HCT116 (cell line): Measurements from ENCODE around the gene EXOC4. TPM values are rescaled to one million over a fixed set of nuclear protein-coding genes. Genes with fewer than 3 reads are reported as not detected.

Source experiments
- ATAC-seq: fragments of 200-7000 bp; cut with Tn5 transposase; 2 replicates; pipeline ENCODE4 v1.9.1; 2020; ENCODE audit warnings: mild to moderate bottlenecking, moderate library complexity
- BruUV-seq: library from RNA; stranded (reverse); fragments of 400-500 nt; replicated peaks from 2 replicates; lab custom pipeline; 2021; lab: Mats Ljungman, UMichigan
- CTCF ChIA-PET: fragments of 300-600 bp; sonication (Branson Sonifier 250); formaldehyde crosslinking; loops from one replicate; lab custom pipeline; 2021; ENCODE audit warnings: antibody characterized with exemption; lab: Charles Lee
- POLR2A ChIA-PET: fragments of 300-600, 350-600 bp; sonication (Branson Sonifier 250); formaldehyde crosslinking; loops from one replicate; lab custom pipeline; 2021; ENCODE audit warnings: antibody characterized with exemption; lab: Charles Lee
- RAD21 ChIA-PET, 2 experiments: fragments of 300-600 bp; sonication (Branson Sonifier 250); formaldehyde crosslinking; loops; one replicate each; lab custom pipeline; 2023; ENCODE audit warnings: low total read pairs in 2 of 2; ENCODE audit not compliant: uncharacterized antibody in 2 of 2, unreplicated experiment in 2 of 2, low non-redundant PET in 1 of 2; lab: Charles Lee
- DNase-seq: peaks from one replicate; pipeline ENCODE4 v3.0.0-alpha.2; 2010; ENCODE audit warnings: low read depth, low spot score
- H2AFZ ChIP-seq: fragments of 200-600 bp; shearing (Covaris generic), sonication (generic); 2 replicates; pipeline ENCODE4 v1.6.1; 2017; ENCODE audit warnings: low read depth, mixed run types, mixed read lengths, antibody characterized with exemption, low read length; ENCODE audit not compliant: poor library complexity, severe bottlenecking
- H3K27ac ChIP-seq: 2 replicates; pipeline ENCODE4 v1.5.1; 2012; ENCODE audit warnings: low read depth, low read length
- H3K27me3 ChIP-seq: fragments of 200-600 bp; sonication (generic); 2 replicates; pipeline ENCODE4 v1.6.1; 2016; ENCODE audit warnings: mixed run types, low read length, mixed read lengths; ENCODE audit not compliant: insufficient read depth
- H3K36me3 ChIP-seq, 2 experiments: fragments of 200-500 bp in 1 of 2; fragments of 200-600 bp in 1 of 2; sonication (Bioruptor generic) in 1 of 2; sonication (generic) in 1 of 2; 2 replicates each; pipeline versions ENCODE4 v1.5.1 to v1.6.1; 2014 to 2016; ENCODE audit warnings: low read length in 2 of 2, inconsistent platforms in 1 of 2, mixed read lengths in 1 of 2, mixed run types in 1 of 2; ENCODE audit not compliant: insufficient read depth in 2 of 2, control insufficient read depth in 1 of 2
- H3K4me1 ChIP-seq, 2 experiments: fragments of 200-600 bp in 1 of 2; sonication (generic) in 1 of 2; 2 replicates each; pipeline versions ENCODE4 v1.5.1 to v1.6.1; 2012 to 2017; ENCODE audit warnings: low read length in 2 of 2, inconsistent platforms in 1 of 2, mild to moderate bottlenecking in 1 of 2, mixed read lengths in 1 of 2, mixed run types in 1 of 2, moderate library complexity in 1 of 2; ENCODE audit not compliant: insufficient read depth in 2 of 2, control insufficient read depth in 1 of 2
- H3K4me2 ChIP-seq: fragments of 200-600 bp; sonication (generic); 2 replicates; pipeline ENCODE4 v1.6.1; 2017; ENCODE audit warnings: mixed run types, low read length, mixed read lengths
- H3K4me3 ChIP-seq, 2 experiments: fragments of 200-600 bp in 1 of 2; sonication (generic) in 1 of 2; replicated peaks in 1 of 2; 2 replicates each; pipeline ENCODE4 v1.5.1; 2011 to 2016; ENCODE audit warnings: low read length in 2 of 2, control low read depth in 1 of 2, low read depth in 1 of 2, mild to moderate bottlenecking in 1 of 2, mixed read lengths in 1 of 2, mixed run types in 1 of 2
- H3K79me2 ChIP-seq: fragments of 200-600 bp; sonication (generic); 2 replicates; pipeline ENCODE4 v1.6.1; 2017; ENCODE audit warnings: mild to moderate bottlenecking, mixed run types, low read length, moderate library complexity, mixed read lengths; ENCODE audit not compliant: insufficient read depth
- H3K9ac ChIP-seq: fragments of 200-600 bp; sonication (generic); 2 replicates; pipeline ENCODE4 v1.6.1; 2016; ENCODE audit warnings: low read length, mixed read lengths
- H3K9me2 ChIP-seq: fragments of 200-600 bp; sonication (generic), shearing (Covaris generic); 2 replicates; pipeline ENCODE4 v1.6.1; 2017; ENCODE audit warnings: mixed run types, mild to moderate bottlenecking, moderate library complexity; ENCODE audit not compliant: insufficient read depth
- H3K9me3 ChIP-seq, 2 experiments: fragments of 200-500 bp in 1 of 2; fragments of 200-600 bp in 1 of 2; sonication (Bioruptor generic) in 1 of 2; sonication (generic) in 1 of 2; 2 replicates each; pipeline ENCODE4 v1.6.1; 2014 to 2017; ENCODE audit warnings: low read length in 2 of 2, mixed read lengths in 2 of 2, inconsistent platforms in 1 of 2, low read depth in 1 of 2, mild to moderate bottlenecking in 1 of 2, mixed run types in 1 of 2, moderate library complexity in 1 of 2; ENCODE audit not compliant: control insufficient read depth in 1 of 2, insufficient read depth in 1 of 2
- H4K20me1 ChIP-seq: fragments of 200-600 bp; sonication (generic), shearing (Covaris generic); 2 replicates; pipeline ENCODE4 v1.6.1; 2017; ENCODE audit warnings: mixed run types, mild to moderate bottlenecking, moderate library complexity; ENCODE audit not compliant: insufficient read depth
- CBX3 ChIP-seq: IDR thresholded peaks from 2 replicates; pipeline ENCODE4 v1.6.1; 2012; ENCODE audit warnings: low read depth
- CEBPB ChIP-seq: IDR thresholded peaks from 2 replicates; pipeline ENCODE4 v1.6.1; 2012; ENCODE audit warnings: low read depth
- EGR1 ChIP-seq: IDR thresholded peaks from 2 replicates; pipeline ENCODE4 v1.6.1; 2012; ENCODE audit warnings: low read depth
- ELF1 ChIP-seq: IDR thresholded peaks from 2 replicates; pipeline ENCODE4 v1.6.1; 2012; ENCODE audit warnings: low read depth, borderline replicate concordance
- EZH2 ChIP-seq: fragments of 200-600 bp; sonication (generic); IDR thresholded peaks from 2 replicates; pipeline ENCODE4 v1.6.1; 2017; ENCODE audit warnings: antibody characterized with exemption, mixed run types
- FOSL1 ChIP-seq: IDR thresholded peaks from 2 replicates; pipeline ENCODE4 v1.6.1; 2012; ENCODE audit warnings: low read depth
- POLR2A ChIP-seq: IDR thresholded peaks from 2 replicates; pipeline ENCODE4 v1.7.0; 2011; ENCODE audit warnings: borderline replicate concordance; ENCODE audit not compliant: insufficient read depth, insufficient read length; ENCODE audit errors: extremely low read depth
- POLR2AphosphoS5 ChIP-seq: IDR thresholded peaks from 2 replicates; pipeline ENCODE4 v1.6.1; 2011; ENCODE audit warnings: mild to moderate bottlenecking, low read depth, low read length, moderate library complexity
- TCF7L2 ChIP-seq: IDR thresholded peaks from 2 replicates; pipeline ENCODE4 v1.7.0; 2011; ENCODE audit warnings: borderline replicate concordance, inconsistent platforms; ENCODE audit not compliant: insufficient read depth, insufficient read length; ENCODE audit errors: extremely low read depth
- YY1 ChIP-seq: IDR thresholded peaks from 2 replicates; pipeline ENCODE4 v1.6.1; 2011; ENCODE audit warnings: low read length, low read depth, moderate library complexity, mild to moderate bottlenecking; ENCODE audit not compliant: insufficient replicate concordance; ENCODE audit errors: extremely low read depth
- ZFX ChIP-seq: fragments of 450-650 bp; IDR thresholded peaks from 2 replicates; pipeline ENCODE4 v1.6.1; 2017
- ZNF274 ChIP-seq: fragments of 200-500 bp; sonication (Bioruptor generic); IDR thresholded peaks from 2 replicates; pipeline ENCODE4 v1.6.1; 2014; ENCODE audit warnings: mild to moderate bottlenecking, low read depth, low read length, inconsistent platforms
- intact Hi-C: fragments of 100-400 bp; cut with micrococcal nuclease; formaldehyde crosslinking; loops from 2 replicates; pipeline ENCODE4 v1.10.0; 2022
- total RNA-seq: library from RNA; stranded (reverse); gene quantifications from one replicate; pipeline ENCODE4 v1.2.1, GENCODE V29; 2021; ENCODE audit not compliant: unreplicated experiment
- TF ChIP-seq, protein P1 (sequence below): IDR thresholded peaks from 2 replicates; pipeline ENCODE4 v1.6.1; 2012
- TF ChIP-seq, protein P2 (sequence below): IDR thresholded peaks from 2 replicates; pipeline ENCODE4 v1.6.1; 2012
- TF ChIP-seq, protein P3 (sequence below), 3 experiments: fragments of 200-600 bp in 1 of 3; sonication (generic) in 1 of 3; IDR thresholded peaks in 2 of 3; conservative IDR thresholded peaks in 1 of 3; 2 replicates each; pipeline ENCODE4 v1.5.1; 2012 to 2017; ENCODE audit warnings: low read depth in 2 of 3, low read length in 2 of 3, antibody characterized with exemption in 1 of 3, borderline replicate concordance in 1 of 3, control low read depth in 1 of 3, mild to moderate bottlenecking in 1 of 3, mixed read lengths in 1 of 3, mixed run types in 1 of 3, moderate library complexity in 1 of 3; ENCODE audit not compliant: insufficient read depth in 1 of 3

Gene EXOC4
- total RNA-seq, 1 experiment from 2014 or later = 40.3 TPM

DNA sequence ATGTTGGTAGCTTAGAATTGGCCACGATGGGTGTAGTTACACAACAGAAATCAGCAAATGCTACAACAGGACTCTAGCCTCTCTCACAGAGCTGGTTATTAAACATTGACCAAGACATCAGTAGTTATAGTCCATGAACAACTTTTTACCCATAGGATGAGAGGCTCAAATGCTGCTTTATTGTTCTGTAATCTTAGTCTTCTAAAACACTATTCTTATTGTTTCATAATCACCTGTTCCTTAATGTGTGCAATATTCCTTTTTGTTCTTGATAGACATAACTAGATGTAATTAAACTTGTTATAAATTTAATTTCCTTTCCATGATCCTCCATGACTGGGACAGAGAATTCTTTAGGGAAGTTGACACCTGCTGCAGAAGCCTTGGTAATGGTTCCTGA lies 356.9 kb downstream of the EXOC4 start:
- Histone ChIP-seq H3K4me1 (no peaks in the 10 kb centered on the region), H3K79me2 (no peaks in the 10 kb centered on the region), H3K36me3 (no peaks in the 10 kb centered on the region), H3K4me2 (no peak overlapping the region), H3K4me3 (no peak overlapping the region), H3K27me3 (no peaks in the 10 kb centered on the region), H3K9me3 (no peaks in the 10 kb centered on the region), H3K9ac (no peak overlapping the region), H3K9me2 (no peaks in the 10 kb centered on the region), H4K20me1 (no peaks in the 10 kb centered on the region), H2AFZ (no peak overlapping the region), H3K27ac (no peak overlapping the region)
- ChIA-PET POLR2A (no interaction called here), RAD21 (no interaction called here), CTCF (no interaction called here)
- intact Hi-C loops = no loop called here
- BruUV-seq = no TSS peak
- TF ChIP-seq YY1 (no peak), ZFX (no peak), CEBPB (no peak), FOSL1 (no peak), CBX3 (no peak), ELF1 (no peak), EGR1 (no peak), EZH2 (no peak), POLR2AphosphoS5 (no peak), POLR2A (no peak), TCF7L2 (no peak), ZNF274 (no peak)
- TF ChIP-seq, protein P1, sequence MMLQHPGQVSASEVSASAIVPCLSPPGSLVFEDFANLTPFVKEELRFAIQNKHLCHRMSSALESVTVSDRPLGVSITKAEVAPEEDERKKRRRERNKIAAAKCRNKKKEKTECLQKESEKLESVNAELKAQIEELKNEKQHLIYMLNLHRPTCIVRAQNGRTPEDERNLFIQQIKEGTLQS = no peak
- TF ChIP-seq, protein P2, sequence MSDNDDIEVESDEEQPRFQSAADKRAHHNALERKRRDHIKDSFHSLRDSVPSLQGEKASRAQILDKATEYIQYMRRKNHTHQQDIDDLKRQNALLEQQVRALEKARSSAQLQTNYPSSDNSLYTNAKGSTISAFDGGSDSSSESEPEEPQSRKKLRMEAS = no peak
- TF ChIP-seq, protein P3, sequence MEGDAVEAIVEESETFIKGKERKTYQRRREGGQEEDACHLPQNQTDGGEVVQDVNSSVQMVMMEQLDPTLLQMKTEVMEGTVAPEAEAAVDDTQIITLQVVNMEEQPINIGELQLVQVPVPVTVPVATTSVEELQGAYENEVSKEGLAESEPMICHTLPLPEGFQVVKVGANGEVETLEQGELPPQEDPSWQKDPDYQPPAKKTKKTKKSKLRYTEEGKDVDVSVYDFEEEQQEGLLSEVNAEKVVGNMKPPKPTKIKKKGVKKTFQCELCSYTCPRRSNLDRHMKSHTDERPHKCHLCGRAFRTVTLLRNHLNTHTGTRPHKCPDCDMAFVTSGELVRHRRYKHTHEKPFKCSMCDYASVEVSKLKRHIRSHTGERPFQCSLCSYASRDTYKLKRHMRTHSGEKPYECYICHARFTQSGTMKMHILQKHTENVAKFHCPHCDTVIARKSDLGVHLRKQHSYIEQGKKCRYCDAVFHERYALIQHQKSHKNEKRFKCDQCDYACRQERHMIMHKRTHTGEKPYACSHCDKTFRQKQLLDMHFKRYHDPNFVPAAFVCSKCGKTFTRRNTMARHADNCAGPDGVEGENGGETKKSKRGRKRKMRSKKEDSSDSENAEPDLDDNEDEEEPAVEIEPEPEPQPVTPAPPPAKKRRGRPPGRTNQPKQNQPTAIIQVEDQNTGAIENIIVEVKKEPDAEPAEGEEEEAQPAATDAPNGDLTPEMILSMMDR (IDR thresholded peaks at IDR 0.05 in 2 of 3, conservative IDR thresholded peaks at IDR 0.05 in 1 of 3; ENCODE audit: borderline replicate concordance in 1 of 3, insufficient read depth in 1 of 3, low read depth in 2 of 3, low read length in 2 of 3) = no peak
- DNase-seq (no peak), ATAC-seq (no peak)
